HCT116 (cell line): Measurements from ENCODE around the gene MYO3B.

Experiments
- CBX3 ChIP-seq: IDR thresholded peaks from 2 replicates; pipeline ENCODE4 v1.6.1; 2012; ENCODE audit warnings: low read depth
- CTCF ChIP-seq, 3 experiments: fragments of 200-600 bp in 1 of 3; sonication (generic) in 1 of 3; IDR thresholded peaks in 2 of 3; conservative IDR thresholded peaks in 1 of 3; 2 replicates each; pipeline ENCODE4 v1.5.1; 2012 to 2017; ENCODE audit warnings: low read depth in 2 of 3, low read length in 2 of 3, antibody characterized with exemption in 1 of 3, borderline replicate concordance in 1 of 3, control low read depth in 1 of 3, mild to moderate bottlenecking in 1 of 3, mixed read lengths in 1 of 3, mixed run types in 1 of 3, moderate library complexity in 1 of 3; ENCODE audit not compliant: insufficient read depth in 1 of 3
- EZH2 ChIP-seq: fragments of 200-600 bp; sonication (generic); IDR thresholded peaks from 2 replicates; pipeline ENCODE4 v1.6.1; 2017; ENCODE audit warnings: antibody characterized with exemption, mixed run types
- FOSL1 ChIP-seq: IDR thresholded peaks from 2 replicates; pipeline ENCODE4 v1.6.1; 2012; ENCODE audit warnings: low read depth
- JUND ChIP-seq: IDR thresholded peaks from 2 replicates; pipeline ENCODE4 v1.6.1; 2012
- MAX ChIP-seq: IDR thresholded peaks from 2 replicates; pipeline ENCODE4 v1.6.1; 2012
- POLR2A ChIP-seq: IDR thresholded peaks from 2 replicates; pipeline ENCODE4 v1.7.0; 2011; ENCODE audit warnings: borderline replicate concordance; ENCODE audit not compliant: insufficient read depth, insufficient read length; ENCODE audit errors: extremely low read depth
- POLR2AphosphoS5 ChIP-seq: IDR thresholded peaks from 2 replicates; pipeline ENCODE4 v1.6.1; 2011; ENCODE audit warnings: mild to moderate bottlenecking, low read depth, low read length, moderate library complexity
- RAD21 ChIP-seq: IDR thresholded peaks from 2 replicates; pipeline ENCODE4 v1.6.1; 2012; ENCODE audit warnings: low read depth, mild to moderate bottlenecking
- REST ChIP-seq: IDR thresholded peaks from 2 replicates; pipeline ENCODE4 v1.6.1; 2012; ENCODE audit warnings: low read depth
- SP1 ChIP-seq: IDR thresholded peaks from 2 replicates; pipeline ENCODE4 v1.6.1; 2012; ENCODE audit warnings: low read depth
- SRF ChIP-seq: IDR thresholded peaks from 2 replicates; pipeline ENCODE4 v1.6.1; 2012; ENCODE audit warnings: low read depth

GRCh38 chr2:170544817-170545216, 366.9 kb downstream of the MYO3B start:
- no peak for TF ChIP-seq CTCF (IDR thresholded peaks at IDR 0.05 in 2 of 3, conservative IDR thresholded peaks at IDR 0.05 in 1 of 3; ENCODE audit: borderline replicate concordance in 1 of 3, insufficient read depth in 1 of 3, low read depth in 2 of 3, low read length in 2 of 3)
- no peak for TF ChIP-seq REST
- TF ChIP-seq CBX3: no peak
- no peak for TF ChIP-seq RAD21
- no peak for TF ChIP-seq SRF
- TF ChIP-seq MAX: no peak
- no peak for TF ChIP-seq SP1
- no peak for TF ChIP-seq FOSL1
- no peak for TF ChIP-seq EZH2
- no peak for TF ChIP-seq POLR2A
- TF ChIP-seq POLR2AphosphoS5: no peak
- no peak for TF ChIP-seq JUND
